Neuronal stem cell (in vitro differentiated cells): ENCODE data around the gene CD55.
"Not testable (repeated sequence)": the region's sequence is repeated elsewhere in the genome, so short reads cannot be mapped to it uniquely, and the experiment has no call there.

ENCODE experiments used
- DNase-seq: peaks from one replicate; pipeline ENCODE4 v3.0.0-alpha.2; 2013; ENCODE audit warnings: low spot score
- H2AFZ ChIP-seq: one replicate; pipeline ENCODE4 v1.6.1; 2013; ENCODE audit warnings: mild to moderate bottlenecking, low read length, inconsistent platforms
- H2AK5ac ChIP-seq: 2 replicates; pipeline ENCODE4 v1.6.1; 2013; ENCODE audit warnings: low read depth, mild to moderate bottlenecking, inconsistent platforms, low read length, moderate library complexity, mixed read lengths
- H2BK120ac ChIP-seq: 2 replicates; pipeline ENCODE4 v1.6.1; 2013; ENCODE audit warnings: low read depth, mild to moderate bottlenecking, inconsistent platforms, low read length, moderate library complexity, mixed read lengths
- H2BK12ac ChIP-seq: one replicate; pipeline ENCODE4 v1.6.1; 2013; ENCODE audit warnings: low read length, inconsistent platforms
- H2BK15ac ChIP-seq: 2 replicates; pipeline ENCODE4 v1.6.1; 2013; ENCODE audit warnings: mild to moderate bottlenecking, low read length, inconsistent platforms, mixed read lengths
- H2BK5ac ChIP-seq: one replicate; pipeline ENCODE4 v1.6.1; 2013; ENCODE audit warnings: inconsistent platforms, mild to moderate bottlenecking, low read length, moderate library complexity
- H3K14ac ChIP-seq: one replicate; pipeline ENCODE4 v1.6.1; 2013; ENCODE audit warnings: low read length, inconsistent platforms
- H3K18ac ChIP-seq: 2 replicates; pipeline ENCODE4 v1.6.1; 2013; ENCODE audit warnings: low read length, inconsistent platforms
- H3K23ac ChIP-seq: 2 replicates; pipeline ENCODE4 v1.6.1; 2013; ENCODE audit warnings: low read depth, mild to moderate bottlenecking, mixed read lengths, low read length, inconsistent platforms; ENCODE audit not compliant: poor library complexity
- H3K27ac ChIP-seq: replicated peaks from 3 replicates; pipeline ENCODE4 v1.5.1; 2013; ENCODE audit warnings: low read length, inconsistent platforms
- H3K27me3 ChIP-seq, 3 experiments: 2 replicates each; pipeline ENCODE4 v1.6.1; 2013; ENCODE audit warnings: low read length in 3 of 3, mild to moderate bottlenecking in 2 of 3, inconsistent platforms in 1 of 3, low read depth in 1 of 3, mixed read lengths in 1 of 3, moderate library complexity in 1 of 3; ENCODE audit not compliant: control insufficient read depth in 3 of 3, insufficient read depth in 3 of 3
- H3K36me3 ChIP-seq, 2 donors: replicated peaks in 1 of 2; 2 replicates each; pipeline ENCODE4 v1.6.1; 2013; ENCODE audit warnings: low read length in 2 of 2; ENCODE audit not compliant: control insufficient read depth in 2 of 2, insufficient read depth in 2 of 2
- H3K4ac ChIP-seq: 2 replicates; pipeline ENCODE4 v1.6.1; 2013; ENCODE audit warnings: inconsistent platforms, mild to moderate bottlenecking, low read length, moderate library complexity
- H3K4me1 ChIP-seq, 2 donors: 1 replicate in 1 of 2; 2 replicates in 1 of 2; pipeline ENCODE4 v1.6.1; 2013; ENCODE audit warnings: low read length in 2 of 2, low read depth in 1 of 2; ENCODE audit not compliant: control insufficient read depth in 2 of 2, insufficient read depth in 1 of 2
- H3K4me2 ChIP-seq: one replicate; pipeline ENCODE4 v1.6.1; 2013; ENCODE audit warnings: mild to moderate bottlenecking, low read length, inconsistent platforms; ENCODE audit not compliant: insufficient read depth, poor library complexity, severe bottlenecking
- H3K4me3 ChIP-seq, 2 donors: 2 replicates each; pipeline ENCODE4 v1.5.1; 2013; ENCODE audit warnings: low read length in 2 of 2, mild to moderate bottlenecking in 2 of 2, inconsistent platforms in 1 of 2, moderate library complexity in 1 of 2
- H3K79me1 ChIP-seq: one replicate; pipeline ENCODE4 v1.6.1; 2013; ENCODE audit warnings: low read depth, mild to moderate bottlenecking, inconsistent platforms, low read length, moderate library complexity
- H3K9ac ChIP-seq: one replicate; pipeline ENCODE4 v1.6.1; 2013; ENCODE audit warnings: mild to moderate bottlenecking, low read depth, low read length, inconsistent platforms; ENCODE audit not compliant: poor library complexity
- H3K9me3 ChIP-seq, 2 donors: replicated peaks in 1 of 2; 2 replicates each; pipeline versions ENCODE3 to v1.6.1; 2013; ENCODE audit warnings: low read length in 2 of 2, mild to moderate bottlenecking in 2 of 2, inconsistent platforms in 1 of 2, low read depth in 1 of 2, mixed read lengths in 1 of 2, moderate library complexity in 1 of 2; ENCODE audit not compliant: control insufficient read depth in 2 of 2, insufficient read depth in 1 of 2
- H4K8ac ChIP-seq: one replicate; pipeline ENCODE4 v1.6.1; 2013; ENCODE audit warnings: low read depth, mild to moderate bottlenecking, inconsistent platforms, low read length, moderate library complexity
- H4K91ac ChIP-seq: one replicate; pipeline ENCODE4 v1.6.1; 2013; ENCODE audit warnings: low read length, low read depth, mild to moderate bottlenecking, inconsistent platforms; ENCODE audit not compliant: poor library complexity
- WGBS, 2 donors: extraction: QIAGEN DNeasy Blood & Tissue Kit; methylation state at CpG; one replicate each; pipeline ENCODE4 v1.1.7; 2013; ENCODE audit warnings: missing lambda C conversion rate in 2 of 2, mixed read lengths in 1 of 2; ENCODE audit not compliant: insufficient read length in 2 of 2, insufficient replicate concordance in 1 of 2; ENCODE audit errors: extremely low coverage in 2 of 2; 5-methylcytosine and 5-hydroxymethylcytosine counted together

Gene CD55

GRCh38 chr1:207318072-207318619 lies 3.3 kb upstream of the CD55 start:
- no peak overlapping the region for H4K8ac ChIP-seq
- H2AK5ac ChIP-seq = no peak overlapping the region
- DNase-seq = no peak
- no peak overlapping the region for H2AFZ ChIP-seq
- no peak overlapping the region for H2BK120ac ChIP-seq
- H3K79me1 ChIP-seq = no peaks in the 10 kb centered on the region
- H3K18ac ChIP-seq = no peak overlapping the region
- H3K4me3 ChIP-seq = no peak overlapping the region
- no peak overlapping the region for H2BK5ac ChIP-seq
- no peak overlapping the region for H3K9ac ChIP-seq
- H3K27ac ChIP-seq = no peak overlapping the region
- no CpG with 5 or more reads among the region's 3 CpGs for WGBS, 2 donors
- no peaks in the 10 kb centered on the region for H3K36me3 ChIP-seq
- H4K91ac ChIP-seq = no peak overlapping the region
- H3K4ac ChIP-seq = no peak overlapping the region
- no peak overlapping the region for H3K23ac ChIP-seq
- peaks cover 0 to 2% of the 10 kb centered on the region in 2 donors for H3K4me1 ChIP-seq
- H3K9me3 ChIP-seq = peaks cover 0 to 2% of the 10 kb centered on the region in 2 donors
- no peak overlapping the region for H2BK12ac ChIP-seq
- peaks cover 0 to 42% (median 0%) of the 10 kb centered on the region in 3 experiments for H3K27me3 ChIP-seq
- H3K4me2 ChIP-seq = no peak overlapping the region
- no peak overlapping the region for H3K14ac ChIP-seq
- H2BK15ac ChIP-seq = no peak overlapping the region

GRCh38 chr1:207319199-207319598 lies 2.3 kb upstream of the CD55 start:
- H3K4me3 ChIP-seq = no peak overlapping the region
- no peak overlapping the region for H3K27ac ChIP-seq
- no peak overlapping the region for H2BK120ac ChIP-seq
- H3K14ac ChIP-seq = no peak overlapping the region
- H3K4me1 ChIP-seq = peaks cover 0 to 2% of the 10 kb centered on the region in 2 donors
- H3K4me2 ChIP-seq = no peak overlapping the region
- H3K4ac ChIP-seq = no peak overlapping the region
- H3K27me3 ChIP-seq = peaks cover 0 to 52% (median 0%) of the 10 kb centered on the region in 3 experiments
- no peak overlapping the region for H2BK12ac ChIP-seq
- H2AK5ac ChIP-seq = no peak overlapping the region
- H2BK5ac ChIP-seq = no peak overlapping the region
- H3K18ac ChIP-seq = no peak overlapping the region
- no peaks in the 10 kb centered on the region for H3K79me1 ChIP-seq
- no peak overlapping the region for H4K91ac ChIP-seq
- no peak overlapping the region for H2AFZ ChIP-seq
- H3K23ac ChIP-seq = no peak overlapping the region
- H4K8ac ChIP-seq = no peak overlapping the region
- H2BK15ac ChIP-seq = no peak overlapping the region
- DNase-seq = no peak
- H3K36me3 ChIP-seq = no peaks in the 10 kb centered on the region
- no peak overlapping the region for H3K9ac ChIP-seq
- peaks cover 0 to 2% of the 10 kb centered on the region in 2 donors for H3K9me3 ChIP-seq

GRCh38 chr1:207320105-207320504 lies 1.4 kb upstream of the CD55 start:
- H3K9me3 ChIP-seq, H2BK15ac ChIP-seq, H3K4ac ChIP-seq, H3K36me3 ChIP-seq, H3K79me1 ChIP-seq, H3K9ac ChIP-seq, DNase-seq, H3K14ac ChIP-seq, H3K4me1 ChIP-seq, H3K4me3 ChIP-seq, H2BK5ac ChIP-seq, H2AFZ ChIP-seq, H3K23ac ChIP-seq, H2AK5ac ChIP-seq, H4K8ac ChIP-seq, H2BK120ac ChIP-seq, H4K91ac ChIP-seq, H3K4me2 ChIP-seq, H3K18ac ChIP-seq, H3K27ac ChIP-seq, H2BK12ac ChIP-seq: not testable (repeated sequence)
- no CpG with 5 or more reads among the region's 1 CpG for WGBS, 2 donors
- H3K27me3 ChIP-seq = peaks cover 0 to 52% (median 0%) of the 10 kb centered on the region in 3 experiments

GRCh38 chr1:207321790-207322645 lies 540 bp downstream of the CD55 start:
- Histone ChIP-seq H2AK5ac (no peak overlapping the region), H3K9ac (peak overlapping the region; percentile 84), H3K18ac (peak overlapping the region; percentile 96), H3K27me3 (peaks cover 0 to 48% (median 0%) of the 10 kb centered on the region in 3 experiments), H2BK120ac (no peak overlapping the region), H3K4me1 (peaks cover 0 to 2% of the 10 kb centered on the region in 2 donors), H3K79me1 (no peaks in the 10 kb centered on the region), H2BK5ac (peak overlapping the region; percentile 58), H3K23ac (peak overlapping the region; percentile 76), H3K4me2 (peak overlapping the region; percentile 78), H4K91ac (no peak overlapping the region), H4K8ac (no peak overlapping the region), H3K27ac (no peak overlapping the region), H3K4ac (no peak overlapping the region), H3K4me3 (peak overlapping the region; percentile 35 to 91), H2AFZ (peak overlapping the region; percentile 97), H2BK12ac (no peak overlapping the region), H3K9me3 (no peaks in the 10 kb centered on the region), H3K36me3 (no peaks in the 10 kb centered on the region), H3K14ac (peak overlapping the region; percentile 91), H2BK15ac (peak overlapping the region; percentile 65)
- DNase-seq = peak; percentile 4
- no CpG with 5 or more reads among the region's 37 CpGs for WGBS, 2 donors
